Measurements from ENCODE around the gene OPCML. TPM values are rescaled to one million over a fixed set of nuclear protein-coding genes. Genes with fewer than 3 reads are reported as not detected.

OPCML gene
- total and polyA plus RNA-seq, 2 donors from 2014 or later = 0.77 to 1.1 TPM

DNA sequence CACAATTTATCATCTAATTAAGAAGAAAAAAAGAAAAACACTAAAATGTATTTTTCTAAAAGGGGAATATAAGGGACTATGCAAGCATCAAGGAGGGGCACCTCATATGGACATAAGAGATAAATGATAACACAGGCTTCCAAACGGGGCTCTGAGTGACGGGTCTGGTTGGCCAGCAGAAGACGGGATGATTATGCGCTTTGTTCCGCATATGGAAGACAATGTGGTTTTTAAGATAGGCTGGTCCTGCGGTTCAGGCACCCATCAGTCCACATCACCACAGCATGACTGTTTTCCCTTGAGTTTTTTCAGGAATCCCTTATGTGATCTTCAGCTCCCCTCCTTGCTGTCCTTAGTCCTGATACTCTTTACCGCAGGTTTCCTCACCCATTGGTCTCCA lies 404.6 kb downstream of the OPCML start:
- no peak overlapping the region for H3K27ac ChIP-seq (ENCODE audit: low read depth in 2 of 2, low read length in 2 of 2)
- intact Hi-C loops (cut with DNase I) = no loop called here
- H3K4me3 ChIP-seq (ENCODE audit: low read length in 3 of 3) = no peak overlapping the region
- no peaks in the 10 kb centered on the region for H3K4me1 ChIP-seq (ENCODE audit: control insufficient read depth in 2 of 3, insufficient read depth in 2 of 3, low read depth in 1 of 3, low read length in 3 of 3)
- H3K27me3 ChIP-seq (ENCODE audit: control insufficient read depth, insufficient read depth, low read length) = no peaks in the 10 kb centered on the region
- DNase-seq (no peak), FAIRE-seq (no peak)
- H3K9me3 ChIP-seq (ENCODE audit: control insufficient read depth in 2 of 3, insufficient read depth in 1 of 3, low read length in 3 of 3) = no peaks in the 10 kb centered on the region
- TF ChIP-seq CTCF (IDR thresholded peaks at IDR 0.05; ENCODE audit: borderline replicate concordance, extremely low read depth, insufficient read depth) = no peak
- no peak overlapping the region for H3K9ac ChIP-seq (ENCODE audit: low read length in 3 of 3)
- H3K36me3 ChIP-seq (ENCODE audit: control insufficient read depth in 2 of 3, insufficient read depth in 3 of 3, low read length in 3 of 3) = no peaks in the 10 kb centered on the region

- Histone ChIP-seq H3K27ac (ENCODE audit: low read depth in 2 of 2, low read length in 2 of 2) (no peak overlapping the region), H3K9me3 (ENCODE audit: control insufficient read depth in 2 of 3, insufficient read depth in 1 of 3, low read length in 3 of 3) (no peaks in the 10 kb centered on the region), H3K27me3 (ENCODE audit: control insufficient read depth, insufficient read depth, low read length) (no peaks in the 10 kb centered on the region), H3K36me3 (ENCODE audit: control insufficient read depth in 2 of 3, insufficient read depth in 3 of 3, low read length in 3 of 3) (no peaks in the 10 kb centered on the region), H3K4me1 (ENCODE audit: control insufficient read depth in 2 of 3, insufficient read depth in 2 of 3, low read depth in 1 of 3, low read length in 3 of 3) (no peaks in the 10 kb centered on the region), H3K9ac (ENCODE audit: low read length in 3 of 3) (no peak overlapping the region), H3K4me3 (ENCODE audit: low read length in 3 of 3) (no peak overlapping the region)
- FAIRE-seq (no peak), DNase-seq (no peak)
- no peak for TF ChIP-seq CTCF (IDR thresholded peaks at IDR 0.05; ENCODE audit: borderline replicate concordance, extremely low read depth, insufficient read depth)
- intact Hi-C loops (cut with DNase I) = no loop called here
These were observed 408.5 kb downstream of the OPCML start for GRCh38 chr11:133123796-133124195.

DNA sequence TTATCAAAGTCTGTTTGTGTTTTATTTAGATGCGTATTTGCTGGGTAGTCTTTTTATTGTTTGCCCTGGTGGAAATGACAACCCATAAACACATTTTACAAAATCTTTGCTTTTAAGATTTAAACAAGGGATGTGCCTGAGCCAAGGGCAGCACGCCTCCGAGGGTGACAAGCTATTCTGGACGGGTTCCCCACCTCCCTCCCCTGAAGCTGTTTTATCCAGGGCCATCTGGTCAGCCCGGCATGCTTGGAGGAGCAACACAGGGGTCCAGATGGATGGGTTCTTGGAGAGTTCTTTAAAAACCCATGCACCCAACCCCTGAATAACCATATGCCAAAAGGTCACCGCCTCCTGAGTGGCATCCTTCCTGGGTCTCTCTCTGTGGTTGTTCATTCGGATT lies 408.9 kb downstream of the OPCML start:
- no peaks in the 10 kb centered on the region for H3K36me3 ChIP-seq (ENCODE audit: control insufficient read depth in 2 of 3, insufficient read depth in 3 of 3, low read length in 3 of 3)
- intact Hi-C loops (cut with DNase I) = no loop called here
- DNase-seq (no peak), FAIRE-seq (no peak)
- H3K4me1 ChIP-seq (ENCODE audit: control insufficient read depth in 2 of 3, insufficient read depth in 2 of 3, low read depth in 1 of 3, low read length in 3 of 3) = no peaks in the 10 kb centered on the region
- TF ChIP-seq CTCF (IDR thresholded peaks at IDR 0.05; ENCODE audit: borderline replicate concordance, extremely low read depth, insufficient read depth) = no peak
- H3K27me3 ChIP-seq (ENCODE audit: control insufficient read depth, insufficient read depth, low read length) = no peaks in the 10 kb centered on the region
- no peak overlapping the region for H3K27ac ChIP-seq (ENCODE audit: low read depth in 2 of 2, low read length in 2 of 2)
- no peaks in the 10 kb centered on the region for H3K9me3 ChIP-seq (ENCODE audit: control insufficient read depth in 2 of 3, insufficient read depth in 1 of 3, low read length in 3 of 3)
- H3K9ac ChIP-seq (ENCODE audit: low read length in 3 of 3) = no peak overlapping the region
- H3K4me3 ChIP-seq (ENCODE audit: low read length in 3 of 3) = no peak overlapping the region

DNA sequence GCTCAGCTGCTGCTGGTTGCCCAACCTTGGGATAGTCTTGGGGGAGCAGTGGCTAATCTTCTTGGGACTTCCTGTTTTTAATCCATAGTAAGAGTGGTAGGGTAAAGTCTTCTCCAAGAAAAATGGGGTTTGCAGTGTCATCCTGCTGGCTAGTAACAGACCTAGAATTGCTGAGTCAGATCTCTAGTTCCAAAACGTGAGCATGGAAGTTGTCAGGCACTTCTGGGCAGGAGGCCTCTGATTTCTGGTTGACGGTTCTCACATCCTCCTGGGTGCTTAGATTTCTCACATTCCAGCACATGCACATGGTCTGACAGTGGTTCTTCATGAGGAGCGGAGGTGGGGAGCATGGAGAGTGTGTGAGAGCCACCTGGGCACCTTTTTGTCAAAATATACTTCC lies 410.0 kb downstream of the OPCML start:
- H3K9me3 ChIP-seq (ENCODE audit: control insufficient read depth in 2 of 3, insufficient read depth in 1 of 3, low read length in 3 of 3) = no peaks in the 10 kb centered on the region
- no peak for DNase-seq
- no peaks in the 10 kb centered on the region for H3K36me3 ChIP-seq (ENCODE audit: control insufficient read depth in 2 of 3, insufficient read depth in 3 of 3, low read length in 3 of 3)
- H3K4me1 ChIP-seq (ENCODE audit: control insufficient read depth in 2 of 3, insufficient read depth in 2 of 3, low read depth in 1 of 3, low read length in 3 of 3) = no peaks in the 10 kb centered on the region
- H3K27me3 ChIP-seq (ENCODE audit: control insufficient read depth, insufficient read depth, low read length) = no peaks in the 10 kb centered on the region
- no peak overlapping the region for H3K4me3 ChIP-seq (ENCODE audit: low read length in 3 of 3)
- no peak for FAIRE-seq
- intact Hi-C loops (cut with DNase I) = no loop called here
- no peak overlapping the region for H3K9ac ChIP-seq (ENCODE audit: low read length in 3 of 3)
- no peak overlapping the region for H3K27ac ChIP-seq (ENCODE audit: low read depth in 2 of 2, low read length in 2 of 2)
- TF ChIP-seq CTCF (IDR thresholded peaks at IDR 0.05; ENCODE audit: borderline replicate concordance, extremely low read depth, insufficient read depth) = no peak

Measured in kidney (tissue), 14 donors.